GM19193 (cell line): ENCODE measurements around the gene SULF2.

Experiments
- POLR2A ChIP-seq: IDR thresholded peaks from 4 replicates; pipeline ENCODE4 v1.6.1; 2011; ENCODE audit not compliant: insufficient read depth, insufficient read length; ENCODE audit errors: extremely low read depth

SULF2 gene

GRCh38 chr20:47788741-47789080 is 3.4 kb upstream of the SULF2 start:
- TF ChIP-seq POLR2A: no peak

GRCh38 chr20:47786765-47787107 is 1.5 kb upstream of the SULF2 start:
- no peak for TF ChIP-seq POLR2A

- TF ChIP-seq POLR2A: no peak
Measured at GRCh38 chr20:47785854-47786764, 828 bp upstream of the SULF2 start.

GRCh38 chr20:47784599-47785310 is 526 bp downstream of the SULF2 start:
- TF ChIP-seq POLR2A: no peak

- TF ChIP-seq POLR2A: no peak
Measured at GRCh38 chr20:47783828-47784598, 1.3 kb downstream of the SULF2 start.

- TF ChIP-seq POLR2A: no peak
Measured at GRCh38 chr20:47782920-47783552, 2.2 kb downstream of the SULF2 start.

- TF ChIP-seq POLR2A: no peak
Measured at GRCh38 chr20:47782076-47782475, 3.2 kb downstream of the SULF2 start.

GRCh38 chr20:47781632-47782031 is 3.6 kb downstream of the SULF2 start:
- TF ChIP-seq POLR2A: no peak

GRCh38 chr20:47780720-47781389 is 4.4 kb downstream of the SULF2 start:
- no peak for TF ChIP-seq POLR2A

GRCh38 chr20:47778398-47779354 is 6.6 kb downstream of the SULF2 start:
- TF ChIP-seq POLR2A: no peak

- TF ChIP-seq POLR2A: no peak
Measured at GRCh38 chr20:47777220-47777619, 8.1 kb downstream of the SULF2 start.

- TF ChIP-seq POLR2A: no peak
Measured at GRCh38 chr20:47776639-47777038, 8.6 kb downstream of the SULF2 start.

GRCh38 chr20:47775841-47776240 is 9.4 kb downstream of the SULF2 start:
- TF ChIP-seq POLR2A: no peak
